HG03442 (cell line): Measurements from ENCODE around the gene DENND1C.

Experiments
- ATAC-seq: cut with Tn5 transposase; IDR thresholded peaks from one replicate; pipeline ENCODE4 v1.9.1; 2021; ENCODE audit warnings: mild to moderate bottlenecking, moderate library complexity; ENCODE audit not compliant: unreplicated experiment

Gene DENND1C

DNA sequence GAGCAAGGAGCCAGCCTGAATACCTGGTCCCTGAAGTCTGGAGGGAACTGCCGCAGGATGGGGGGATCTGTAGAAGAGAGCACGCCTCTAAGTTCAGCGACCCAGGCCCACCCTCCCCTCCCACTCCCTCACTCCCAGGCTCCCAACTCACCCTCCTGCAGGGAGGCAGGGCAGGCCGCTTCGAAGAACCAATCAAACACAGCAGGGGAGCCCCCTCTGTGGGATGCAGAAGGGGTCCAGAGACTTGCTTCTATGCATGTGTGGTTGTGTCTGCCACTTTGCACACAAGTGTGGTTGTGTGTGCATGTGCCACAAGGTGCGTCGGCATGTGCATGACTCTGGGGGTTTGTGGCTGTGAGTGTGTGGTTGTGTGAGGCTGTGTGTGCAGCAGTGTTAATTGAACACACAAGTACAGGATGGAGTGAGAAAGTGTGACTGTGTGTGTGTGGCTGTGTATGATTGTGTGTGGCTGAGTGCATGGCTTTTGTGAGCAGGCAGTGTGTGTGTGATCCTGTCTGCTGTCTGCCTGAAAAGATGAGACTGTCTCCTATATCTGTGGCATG lies 1.7 kb downstream of the DENND1C start:
- no peak for ATAC-seq

DNA sequence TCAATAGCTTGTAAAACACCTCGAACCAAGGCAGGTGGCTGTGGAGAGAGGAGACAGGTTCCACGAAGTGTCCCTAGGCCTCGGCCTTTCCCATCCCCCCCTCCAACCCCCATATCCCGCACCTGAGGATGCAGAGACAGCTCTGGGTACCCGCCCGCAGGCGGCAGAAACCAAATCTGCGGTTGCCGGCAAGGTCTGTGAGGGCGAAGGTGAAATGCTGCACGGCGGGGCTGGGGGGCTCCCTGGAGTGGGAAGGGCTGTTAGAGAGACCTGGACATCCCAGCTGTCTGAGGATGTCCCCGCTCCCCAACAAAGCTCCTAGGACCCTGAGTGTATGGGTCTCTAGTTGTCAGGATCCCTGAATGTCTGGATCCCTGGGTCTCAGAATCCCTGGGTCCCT lies 2.8 kb downstream of the DENND1C start:
- no peak for ATAC-seq

DNA sequence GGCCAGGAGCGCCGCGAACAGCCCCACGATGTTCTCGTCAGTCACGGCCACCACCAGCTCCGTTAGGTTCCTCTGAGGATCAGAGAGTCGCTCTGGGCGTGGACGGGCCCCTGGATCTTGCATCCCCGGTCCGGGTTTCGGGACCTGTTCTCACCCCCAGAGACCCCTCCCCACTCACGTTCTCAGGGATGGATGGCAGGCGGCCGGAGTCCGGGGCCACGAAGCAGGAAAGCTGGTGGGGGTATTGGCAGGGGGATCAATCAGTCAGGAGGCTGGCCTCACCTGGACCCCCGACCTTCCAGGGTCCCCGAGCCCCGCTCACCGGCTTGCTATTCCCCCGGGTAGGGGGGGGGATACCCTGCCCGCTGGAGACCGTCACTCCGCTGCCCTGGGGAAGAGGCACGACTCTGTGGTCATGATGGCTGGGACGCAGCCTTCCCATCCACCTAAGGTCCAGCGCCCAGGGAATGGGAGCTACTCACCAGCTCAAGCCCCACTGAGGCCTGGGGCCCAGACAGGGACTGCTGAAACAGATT lies 4.6 kb downstream of the DENND1C start:
- no peak for ATAC-seq

DNA sequence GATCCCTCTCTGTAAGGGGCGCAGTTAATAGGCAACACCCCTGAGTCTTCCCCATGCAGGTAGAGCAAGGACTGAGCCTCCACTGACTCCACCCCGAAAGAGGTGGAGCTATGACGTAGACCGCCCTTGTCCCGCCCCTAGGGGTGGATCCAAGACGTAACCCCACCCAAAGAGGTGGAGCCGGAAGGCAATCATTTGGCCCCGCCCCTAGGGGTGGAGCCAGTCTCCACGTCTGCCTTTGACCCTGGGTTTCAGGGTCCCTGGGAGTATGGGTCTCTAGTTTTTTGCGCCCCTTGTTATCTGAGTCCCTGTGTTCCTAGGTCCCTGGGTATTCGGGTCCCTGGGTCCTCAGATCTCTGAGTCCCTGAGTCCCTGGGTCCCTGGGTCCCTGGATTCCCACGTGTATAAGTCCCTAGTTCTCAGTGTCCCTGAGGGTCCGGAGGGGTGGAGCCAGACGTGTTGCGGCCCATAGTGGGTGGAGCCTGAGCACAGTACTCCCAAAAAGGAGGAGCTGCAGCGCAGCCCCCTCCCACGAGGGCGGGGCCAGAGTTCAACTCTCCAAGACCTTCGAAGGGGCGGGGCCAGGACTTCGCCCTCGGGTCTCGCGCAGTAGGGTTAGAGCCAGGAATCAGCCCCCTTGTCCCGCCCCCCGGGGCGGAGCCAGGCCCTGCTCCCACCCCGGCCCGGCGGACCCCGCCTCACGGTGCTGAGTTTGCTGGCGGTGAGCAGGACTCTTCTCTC lies 5.3 kb downstream of the DENND1C start:
- no peak for ATAC-seq

DNA sequence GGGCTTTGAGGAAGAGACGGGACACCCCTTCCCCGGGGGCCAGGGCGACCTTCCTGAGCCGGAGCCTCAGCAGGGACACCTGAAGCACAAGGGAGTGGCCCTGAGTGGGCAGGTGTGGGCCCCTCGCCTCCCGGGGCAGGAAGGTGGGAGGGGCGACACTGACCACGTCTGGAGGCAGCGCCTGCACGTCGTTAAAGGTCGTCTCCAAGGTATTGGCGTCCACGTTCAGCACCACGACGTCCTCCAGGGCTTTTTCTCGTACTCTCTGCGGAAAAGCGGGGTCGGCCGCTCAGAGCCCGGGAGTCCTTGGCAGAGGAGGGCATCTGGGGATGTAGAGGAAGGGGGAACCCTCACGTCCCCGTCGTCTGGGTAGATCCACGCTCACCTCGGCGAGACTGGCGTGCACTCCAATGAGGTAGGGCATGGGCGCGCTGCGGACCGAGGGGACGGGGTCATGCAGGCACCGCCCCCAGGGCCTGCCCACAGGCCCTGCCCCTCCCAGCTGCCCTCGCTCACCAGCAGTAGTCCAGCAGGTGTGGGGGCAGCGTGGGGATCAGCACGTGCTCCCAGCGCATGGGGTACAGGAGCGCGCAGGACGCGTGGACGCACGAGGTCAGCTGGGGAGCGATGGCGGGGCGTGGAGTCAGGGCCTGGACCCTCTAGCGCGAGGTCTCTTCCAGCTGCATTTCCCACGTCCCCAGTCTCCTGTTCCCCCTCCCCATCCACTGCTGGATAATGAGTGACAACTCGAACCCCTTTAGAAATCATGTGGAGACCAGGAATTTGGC lies 6.1 kb downstream of the DENND1C start:
- ATAC-seq: no peak

GRCh38 chr19:6473647-6474046 lies 7.9 kb downstream of the DENND1C start:
- no peak for ATAC-seq

GRCh38 chr19:6472713-6473112 lies 8.9 kb downstream of the DENND1C start:
- no peak for ATAC-seq

- no peak for ATAC-seq
Measured at GRCh38 chr19:6471076-6471475, 10.5 kb downstream of the DENND1C start.

DNA sequence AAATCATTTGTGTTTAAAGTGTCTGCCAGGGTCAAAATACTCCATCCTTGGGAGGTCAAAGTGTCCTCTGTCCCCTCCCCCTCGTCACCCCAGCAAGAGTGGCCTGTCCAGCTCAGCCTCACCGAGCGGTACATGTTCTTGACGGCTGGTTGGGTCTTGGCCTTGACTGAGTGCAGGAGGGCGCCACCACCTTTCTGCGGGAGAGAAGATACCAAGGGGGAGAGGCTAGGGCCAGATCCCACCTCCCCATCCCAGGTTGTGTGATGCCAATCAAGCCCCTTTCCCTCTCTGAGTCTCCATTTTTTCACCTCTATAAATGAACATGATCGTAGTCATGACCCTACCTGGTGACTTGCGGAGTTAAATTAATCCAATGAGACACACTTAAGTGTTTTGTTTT lies 11.4 kb downstream of the DENND1C start:
- ATAC-seq: no peak

DNA sequence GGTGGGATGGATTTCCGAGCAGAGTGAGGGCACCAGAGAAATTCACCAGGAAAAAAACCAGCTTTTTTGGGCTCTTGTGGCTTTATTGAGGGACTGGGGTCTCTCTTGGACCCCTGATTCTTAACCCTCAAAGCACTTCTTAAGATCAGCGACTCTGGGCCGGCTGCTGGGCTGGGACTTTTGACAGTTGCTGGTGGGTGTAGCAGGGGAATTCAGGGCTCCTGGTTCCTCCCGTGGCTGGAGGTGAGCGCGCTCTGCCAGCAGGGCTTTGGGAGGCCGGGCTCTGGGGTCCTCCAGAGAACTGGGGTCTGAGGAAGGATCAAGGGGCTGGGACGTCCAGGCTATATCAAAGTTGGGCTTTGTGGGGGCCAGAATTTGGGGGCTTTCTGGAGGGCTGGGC lies 14.2 kb downstream of the DENND1C start:
- no peak for ATAC-seq

- ATAC-seq: no peak
Measured at GRCh38 chr19:6466526-6467248, 14.9 kb downstream of the DENND1C start.

DNA sequence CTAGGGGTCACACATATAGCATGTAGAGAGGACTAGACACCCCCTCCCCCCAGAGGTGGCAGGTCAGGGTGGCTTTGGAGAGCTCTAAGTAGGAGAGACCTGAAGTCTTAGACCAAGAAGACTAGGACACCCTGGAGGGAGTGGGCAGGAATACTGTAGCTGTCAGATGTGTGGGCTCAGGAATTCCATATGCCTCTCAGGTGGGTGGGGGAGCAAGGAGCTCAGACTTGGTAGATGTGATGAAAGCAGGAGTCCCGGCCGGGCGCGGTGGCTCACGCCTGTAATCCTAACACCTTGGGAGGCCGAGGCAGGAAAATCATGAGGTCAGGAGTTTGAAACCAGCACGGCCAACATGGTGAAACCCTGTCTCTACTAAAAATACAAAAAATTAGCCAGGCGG lies 15.9 kb downstream of the DENND1C start:
- no peak for ATAC-seq

DNA sequence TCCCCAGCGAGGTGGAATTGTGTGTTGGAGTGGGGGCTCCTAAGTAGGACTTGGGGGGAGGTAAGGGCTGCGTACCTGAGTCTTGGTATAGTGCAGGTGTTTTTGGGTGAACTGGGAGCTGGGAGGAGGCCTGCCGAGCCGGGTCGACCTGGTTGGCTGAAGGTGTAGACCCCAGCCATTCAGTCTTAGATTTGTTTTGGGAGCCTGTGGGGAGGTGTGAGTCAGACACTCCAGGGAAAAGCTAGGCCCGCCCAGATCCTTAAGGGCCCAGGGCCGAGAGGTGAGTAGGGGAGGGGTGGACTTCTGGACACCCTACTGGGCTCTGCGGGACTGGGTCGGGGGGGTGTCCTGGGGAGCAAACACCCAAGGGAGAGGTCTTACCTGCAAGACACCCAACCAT lies 16.6 kb downstream of the DENND1C start:
- ATAC-seq: no peak

- no peak for ATAC-seq
Measured at GRCh38 chr19:6464070-6464873, 17.3 kb downstream of the DENND1C start, which contains the start of gene CRB3. TSS of gene CRB3 (plus strand) at chr19:6464271. CDS start at chr19:6464702, 431 bp downstream.

DNA sequence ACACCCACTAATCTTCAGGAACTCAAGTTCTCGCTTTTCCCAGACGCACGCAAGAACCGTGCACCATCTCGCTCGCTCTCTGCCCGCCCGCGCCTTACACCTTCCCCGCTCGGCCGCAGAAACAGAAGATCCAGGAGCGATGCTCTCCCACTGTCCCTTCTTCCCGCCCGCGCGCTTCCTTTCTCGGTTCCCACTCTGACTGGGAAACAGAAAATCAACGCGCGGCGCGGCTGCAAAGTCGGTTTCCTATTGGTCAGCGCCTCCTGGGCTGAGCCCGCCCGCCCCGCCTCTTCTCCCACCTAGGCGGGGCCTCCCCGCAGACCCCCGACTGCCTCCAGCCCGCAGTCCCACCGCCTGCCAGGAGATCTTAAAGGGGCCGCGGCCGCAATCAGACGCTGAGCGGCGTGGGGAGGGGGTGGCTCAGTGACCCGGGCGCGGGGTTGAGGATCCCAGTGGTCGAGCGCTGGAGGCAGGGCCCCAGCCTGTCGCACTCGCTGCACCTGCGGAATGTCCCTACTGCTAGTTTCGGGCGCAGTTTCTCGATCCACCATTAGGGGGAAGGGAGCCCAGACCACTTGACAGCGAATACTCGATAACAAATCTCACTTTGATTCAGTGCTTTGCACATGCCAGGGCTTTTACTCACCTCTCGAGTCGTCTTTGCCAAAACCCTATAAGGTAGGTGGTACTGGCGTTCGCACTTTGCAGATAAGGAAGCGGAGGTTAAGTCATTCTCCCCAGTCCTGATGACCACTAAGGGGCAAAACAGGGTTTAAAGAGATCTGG lies 21.3 kb downstream of the DENND1C start:
- peak; percentile 59 for ATAC-seq

DNA sequence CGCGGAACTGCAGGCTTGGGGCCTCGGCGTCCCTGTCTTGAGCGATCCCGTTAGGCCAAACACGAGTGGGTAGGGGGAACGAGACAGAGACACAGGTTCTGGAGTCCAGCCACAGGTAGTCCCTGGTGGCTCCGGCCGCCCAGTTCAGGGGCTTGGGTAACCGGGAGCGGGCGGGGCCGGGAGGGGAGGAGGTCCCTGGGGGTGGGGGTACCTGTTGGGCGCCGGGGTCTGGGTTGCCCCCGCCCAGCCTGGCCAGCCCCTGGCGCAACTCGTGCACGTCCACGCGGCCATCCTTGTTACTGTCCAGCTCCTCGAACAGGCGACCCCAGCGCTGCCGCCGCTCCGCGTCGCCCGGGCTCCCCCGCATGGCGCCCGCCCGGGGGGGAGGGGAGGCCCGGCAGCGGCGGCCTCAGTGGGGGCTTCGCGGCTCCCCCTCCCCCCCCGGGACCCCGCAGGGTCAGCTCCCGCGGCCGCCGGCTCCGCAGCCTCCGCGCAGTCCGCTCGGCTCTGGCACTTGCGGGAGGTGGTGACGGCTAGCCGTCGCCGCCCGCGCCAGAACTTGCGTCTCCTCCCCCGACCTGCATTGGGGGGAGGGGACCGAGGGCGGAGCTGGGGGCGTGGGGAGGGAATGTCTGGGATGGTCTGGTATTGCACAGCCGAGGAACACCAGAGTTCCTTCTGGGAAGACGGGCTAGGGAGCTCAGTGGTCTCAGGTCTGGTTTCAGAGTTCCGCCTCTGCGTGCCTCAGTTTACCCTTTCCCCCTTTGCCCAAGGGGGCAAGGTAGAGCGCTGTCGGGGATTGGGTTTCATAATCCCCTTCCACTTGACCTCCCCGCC lies 22.1 kb downstream of the DENND1C start, which contains the start of gene SLC25A23:
Gene SLC25A23 (minus strand): TSS at position 531 of the 837 bp plus-strand sequence. CDS start 164 bp downstream, at position 367.
- ATAC-seq: peak; percentile 20

GRCh38 chr19:6458695-6459261 lies 22.8 kb downstream of the DENND1C start:
- ATAC-seq: no peak
